Ectodermal cell (in vitro differentiated cells): ENCODE measurements around the gene CYP27B1. TPM values are rescaled to one million over a fixed set of nuclear protein-coding genes. Genes with fewer than 3 reads are reported as not detected.

Experiments
- H3K27ac ChIP-seq: 2 replicates; pipeline ENCODE4 v1.7.0; 2013; ENCODE audit warnings: mild to moderate bottlenecking, low read depth, low read length; ENCODE audit not compliant: insufficient read depth, poor library complexity, severe bottlenecking
- H3K27me3 ChIP-seq: 2 replicates; pipeline ENCODE4 v1.7.0; 2013; ENCODE audit warnings: mild to moderate bottlenecking, low read length; ENCODE audit not compliant: insufficient read depth, control insufficient read depth, poor library complexity, severe bottlenecking
- H3K36me3 ChIP-seq: one replicate; pipeline ENCODE4 v1.7.0; 2013; ENCODE audit warnings: low read length; ENCODE audit not compliant: control insufficient read depth, insufficient read depth
- H3K4me1 ChIP-seq: one replicate; pipeline ENCODE4 v1.7.0; 2013; ENCODE audit warnings: low read length; ENCODE audit not compliant: control insufficient read depth, insufficient read depth
- H3K4me3 ChIP-seq: 2 replicates; pipeline ENCODE4 v1.7.0; 2013; ENCODE audit warnings: low read depth, low read length, control low read depth; ENCODE audit not compliant: insufficient read depth
- H3K9me3 ChIP-seq: 2 replicates; pipeline ENCODE4 v1.7.0; 2013; ENCODE audit warnings: mild to moderate bottlenecking, low read length, moderate library complexity; ENCODE audit not compliant: control insufficient read depth
- WGBS, 2 experiments: methylation state at CpG; one replicate each; pipeline ENCODE4 v1.1.7; 2013; ENCODE audit warnings: missing lambda C conversion rate in 2 of 2; 5-methylcytosine and 5-hydroxymethylcytosine counted together
- polyA plus RNA-seq, 4 experiments: library from polyadenylated mRNA; stranded (reverse); fragments of 50-300 nt; gene quantifications; one replicate each; pipeline ENCODE4 v1.2.3, GENCODE V29; 2013

CYP27B1 gene
- 2.3 TPM for polyA plus RNA-seq (2013, experiment 1 of 4)
- polyA plus RNA-seq (2013, experiment 2 of 4), result 2.0 TPM
- polyA plus RNA-seq (2013, experiment 3 of 4), result 0.85 TPM
- polyA plus RNA-seq (2013, experiment 4 of 4), result 1.1 TPM

- Histone ChIP-seq H3K27ac (no peak within 1 kb of the TSS), H3K9me3 (no peaks in the 10 kb centered on the region), H3K27me3 (peaks cover 52% of the 10 kb centered on the region), H3K4me3 (no peak within 1 kb of the TSS), H3K36me3 (no peaks in the 10 kb centered on the region), H3K4me1 (peaks cover 19% of the 10 kb centered on the region)
- 4 to 5% methylated on average over 38 of the region's 38 CpGs for WGBS, 2 experiments
Observed at GRCh38 chr12:57766464-57767304, at the start of gene CYP27B1. CYP27B1 (minus strand) TSS chr12:57767078; CDS start chr12:57767041, 37 bp downstream.

GRCh38 chr12:57816001-57816854 is 49.4 kb upstream of the CYP27B1 start:
- 92 to 94% methylated on average over 3 of the region's 3 CpGs for WGBS, 2 experiments
- no peak overlapping the region for H3K27ac ChIP-seq
- no peaks in the 10 kb centered on the region for H3K27me3 ChIP-seq
- no peaks in the 10 kb centered on the region for H3K4me1 ChIP-seq
- no peak overlapping the region for H3K4me3 ChIP-seq
- H3K9me3 ChIP-seq, result no peaks in the 10 kb centered on the region
- no peaks in the 10 kb centered on the region for H3K36me3 ChIP-seq

GRCh38 chr12:57815177-57816000 is 48.5 kb upstream of the CYP27B1 start:
- no peaks in the 10 kb centered on the region for H3K9me3 ChIP-seq
- H3K27me3 ChIP-seq, result no peaks in the 10 kb centered on the region
- no peaks in the 10 kb centered on the region for H3K4me1 ChIP-seq
- H3K27ac ChIP-seq, result no peak overlapping the region
- H3K4me3 ChIP-seq, result no peak overlapping the region
- no peaks in the 10 kb centered on the region for H3K36me3 ChIP-seq
- WGBS, 2 experiments, result 78 to 80% methylated on average over 13 of the region's 13 CpGs

- Histone ChIP-seq H3K4me1 (no peaks in the 10 kb centered on the region), H3K9me3 (no peaks in the 10 kb centered on the region), H3K4me3 (no peak overlapping the region), H3K36me3 (no peaks in the 10 kb centered on the region), H3K27ac (no peak overlapping the region), H3K27me3 (no peaks in the 10 kb centered on the region)
- WGBS, 2 experiments, result 91 to 93% methylated on average over 11 to 17 of the region's 17 CpGs
Observed at GRCh38 chr12:57813971-57814772, 47.3 kb upstream of the CYP27B1 start.

GRCh38 chr12:57813111-57813970 is 46.5 kb upstream of the CYP27B1 start:
- Histone ChIP-seq H3K27me3 (no peaks in the 10 kb centered on the region), H3K27ac (no peak overlapping the region), H3K4me1 (no peaks in the 10 kb centered on the region), H3K9me3 (no peaks in the 10 kb centered on the region), H3K4me3 (no peak overlapping the region), H3K36me3 (no peaks in the 10 kb centered on the region)
- WGBS, 2 experiments, result 89 to 94% methylated on average over 14 of the region's 14 CpGs

- Histone ChIP-seq H3K4me1 (no peaks in the 10 kb centered on the region), H3K9me3 (no peaks in the 10 kb centered on the region), H3K36me3 (no peaks in the 10 kb centered on the region), H3K27me3 (no peaks in the 10 kb centered on the region), H3K4me3 (no peak overlapping the region), H3K27ac (no peak overlapping the region)
- 85 to 92% methylated on average over 10 of the region's 10 CpGs for WGBS, 2 experiments
Observed at GRCh38 chr12:57811028-57811755, 44.3 kb upstream of the CYP27B1 start.

- no peak overlapping the region for H3K4me3 ChIP-seq
- no peak overlapping the region for H3K27ac ChIP-seq
- no peaks in the 10 kb centered on the region for H3K4me1 ChIP-seq
- H3K36me3 ChIP-seq, result no peaks in the 10 kb centered on the region
- H3K9me3 ChIP-seq, result no peaks in the 10 kb centered on the region
- 94 to 95% methylated on average over 5 of the region's 5 CpGs for WGBS, 2 experiments
- H3K27me3 ChIP-seq, result no peaks in the 10 kb centered on the region
Observed at GRCh38 chr12:57810450-57810849, 43.6 kb upstream of the CYP27B1 start.

- Histone ChIP-seq H3K4me1 (no peaks in the 10 kb centered on the region), H3K27ac (no peak overlapping the region), H3K27me3 (no peaks in the 10 kb centered on the region), H3K9me3 (no peaks in the 10 kb centered on the region), H3K36me3 (no peaks in the 10 kb centered on the region), H3K4me3 (no peak overlapping the region)
- 89 to 95% methylated on average over 3 of the region's 3 CpGs for WGBS, 2 experiments
Observed at GRCh38 chr12:57809425-57809824, 42.5 kb upstream of the CYP27B1 start.
